ENCODE data around the gene ZMYND11.

DNA sequence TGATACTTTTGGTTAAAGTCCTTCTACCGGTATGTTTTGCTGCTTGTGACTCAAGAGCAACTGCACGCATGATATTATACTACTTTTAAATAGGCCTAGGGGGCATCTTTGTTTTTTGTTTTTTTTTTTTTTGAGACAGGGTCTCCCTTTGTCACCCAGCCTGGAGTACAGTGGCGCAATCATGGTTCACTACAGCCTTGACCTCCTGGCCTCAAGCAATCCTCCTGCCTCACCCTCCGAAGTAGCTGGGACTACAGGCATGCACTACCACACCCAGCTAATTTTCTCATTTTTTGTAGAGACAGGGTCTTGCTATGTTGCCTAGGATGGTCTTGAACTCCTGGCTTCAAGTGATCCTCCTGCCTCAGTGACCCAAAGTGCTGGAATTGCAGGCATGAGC, 80.2 kb downstream of the ZMYND11 start:
- TF ChIP-seq POLR2AphosphoS5 (IDR thresholded peaks at IDR 0.05; ENCODE audit: borderline replicate concordance, low read depth, low read length) (no peak), EZH2 (IDR thresholded peaks at IDR 0.05) (no peak)
